HCT116 (cell line): ENCODE data around the gene AKAP12. TPM values are rescaled to one million over a fixed set of nuclear protein-coding genes. Genes with fewer than 3 reads are reported as not detected.

Source experiments
- ATAC-seq: fragments of 200-7000 bp; cut with Tn5 transposase; 2 replicates; pipeline ENCODE4 v1.9.1; 2020; ENCODE audit warnings: mild to moderate bottlenecking, moderate library complexity
- BruUV-seq: library from RNA; stranded (reverse); fragments of 400-500 nt; replicated peaks from 2 replicates; lab custom pipeline; 2021; lab: Mats Ljungman, UMichigan
- CTCF ChIA-PET: fragments of 300-600 bp; sonication (Branson Sonifier 250); formaldehyde crosslinking; loops from one replicate; lab custom pipeline; 2021; ENCODE audit warnings: antibody characterized with exemption; lab: Charles Lee
- POLR2A ChIA-PET: fragments of 300-600, 350-600 bp; sonication (Branson Sonifier 250); formaldehyde crosslinking; loops from one replicate; lab custom pipeline; 2021; ENCODE audit warnings: antibody characterized with exemption; lab: Charles Lee
- RAD21 ChIA-PET, 2 experiments: fragments of 300-600 bp; sonication (Branson Sonifier 250); formaldehyde crosslinking; loops; one replicate each; lab custom pipeline; 2023; ENCODE audit warnings: low total read pairs in 2 of 2; ENCODE audit not compliant: uncharacterized antibody in 2 of 2, unreplicated experiment in 2 of 2, low non-redundant PET in 1 of 2; lab: Charles Lee
- DNase-seq: peaks from one replicate; pipeline ENCODE4 v3.0.0-alpha.2; 2010; ENCODE audit warnings: low read depth, low spot score
- H2AFZ ChIP-seq: fragments of 200-600 bp; shearing (Covaris generic), sonication (generic); 2 replicates; pipeline ENCODE4 v1.6.1; 2017; ENCODE audit warnings: low read depth, mixed run types, mixed read lengths, antibody characterized with exemption, low read length; ENCODE audit not compliant: poor library complexity, severe bottlenecking
- H3K27ac ChIP-seq: 2 replicates; pipeline ENCODE4 v1.5.1; 2012; ENCODE audit warnings: low read depth, low read length
- H3K27me3 ChIP-seq: fragments of 200-600 bp; sonication (generic); 2 replicates; pipeline ENCODE4 v1.6.1; 2016; ENCODE audit warnings: mixed run types, low read length, mixed read lengths; ENCODE audit not compliant: insufficient read depth
- H3K36me3 ChIP-seq, 2 experiments: fragments of 200-500 bp in 1 of 2; fragments of 200-600 bp in 1 of 2; sonication (Bioruptor generic) in 1 of 2; sonication (generic) in 1 of 2; 2 replicates each; pipeline versions ENCODE4 v1.5.1 to v1.6.1; 2014 to 2016; ENCODE audit warnings: low read length in 2 of 2, inconsistent platforms in 1 of 2, mixed read lengths in 1 of 2, mixed run types in 1 of 2; ENCODE audit not compliant: insufficient read depth in 2 of 2, control insufficient read depth in 1 of 2
- H3K4me1 ChIP-seq, 2 experiments: fragments of 200-600 bp in 1 of 2; sonication (generic) in 1 of 2; 2 replicates each; pipeline versions ENCODE4 v1.5.1 to v1.6.1; 2012 to 2017; ENCODE audit warnings: low read length in 2 of 2, inconsistent platforms in 1 of 2, mild to moderate bottlenecking in 1 of 2, mixed read lengths in 1 of 2, mixed run types in 1 of 2, moderate library complexity in 1 of 2; ENCODE audit not compliant: insufficient read depth in 2 of 2, control insufficient read depth in 1 of 2
- H3K4me2 ChIP-seq: fragments of 200-600 bp; sonication (generic); 2 replicates; pipeline ENCODE4 v1.6.1; 2017; ENCODE audit warnings: mixed run types, low read length, mixed read lengths
- H3K4me3 ChIP-seq, 2 experiments: fragments of 200-600 bp in 1 of 2; sonication (generic) in 1 of 2; replicated peaks in 1 of 2; 2 replicates each; pipeline ENCODE4 v1.5.1; 2011 to 2016; ENCODE audit warnings: low read length in 2 of 2, control low read depth in 1 of 2, low read depth in 1 of 2, mild to moderate bottlenecking in 1 of 2, mixed read lengths in 1 of 2, mixed run types in 1 of 2
- H3K79me2 ChIP-seq: fragments of 200-600 bp; sonication (generic); 2 replicates; pipeline ENCODE4 v1.6.1; 2017; ENCODE audit warnings: mild to moderate bottlenecking, mixed run types, low read length, moderate library complexity, mixed read lengths; ENCODE audit not compliant: insufficient read depth
- H3K9ac ChIP-seq: fragments of 200-600 bp; sonication (generic); 2 replicates; pipeline ENCODE4 v1.6.1; 2016; ENCODE audit warnings: low read length, mixed read lengths
- H3K9me2 ChIP-seq: fragments of 200-600 bp; sonication (generic), shearing (Covaris generic); 2 replicates; pipeline ENCODE4 v1.6.1; 2017; ENCODE audit warnings: mixed run types, mild to moderate bottlenecking, moderate library complexity; ENCODE audit not compliant: insufficient read depth
- H3K9me3 ChIP-seq, 2 experiments: fragments of 200-500 bp in 1 of 2; fragments of 200-600 bp in 1 of 2; sonication (Bioruptor generic) in 1 of 2; sonication (generic) in 1 of 2; 2 replicates each; pipeline ENCODE4 v1.6.1; 2014 to 2017; ENCODE audit warnings: low read length in 2 of 2, mixed read lengths in 2 of 2, inconsistent platforms in 1 of 2, low read depth in 1 of 2, mild to moderate bottlenecking in 1 of 2, mixed run types in 1 of 2, moderate library complexity in 1 of 2; ENCODE audit not compliant: control insufficient read depth in 1 of 2, insufficient read depth in 1 of 2
- H4K20me1 ChIP-seq: fragments of 200-600 bp; sonication (generic), shearing (Covaris generic); 2 replicates; pipeline ENCODE4 v1.6.1; 2017; ENCODE audit warnings: mixed run types, mild to moderate bottlenecking, moderate library complexity; ENCODE audit not compliant: insufficient read depth
- CEBPB ChIP-seq: IDR thresholded peaks from 2 replicates; pipeline ENCODE4 v1.6.1; 2012; ENCODE audit warnings: low read depth
- ELF1 ChIP-seq: IDR thresholded peaks from 2 replicates; pipeline ENCODE4 v1.6.1; 2012; ENCODE audit warnings: low read depth, borderline replicate concordance
- EZH2 ChIP-seq: fragments of 200-600 bp; sonication (generic); IDR thresholded peaks from 2 replicates; pipeline ENCODE4 v1.6.1; 2017; ENCODE audit warnings: antibody characterized with exemption, mixed run types
- FOSL1 ChIP-seq: IDR thresholded peaks from 2 replicates; pipeline ENCODE4 v1.6.1; 2012; ENCODE audit warnings: low read depth
- POLR2AphosphoS5 ChIP-seq: IDR thresholded peaks from 2 replicates; pipeline ENCODE4 v1.6.1; 2011; ENCODE audit warnings: mild to moderate bottlenecking, low read depth, low read length, moderate library complexity
- RAD21 ChIP-seq: IDR thresholded peaks from 2 replicates; pipeline ENCODE4 v1.6.1; 2012; ENCODE audit warnings: low read depth, mild to moderate bottlenecking
- REST ChIP-seq: IDR thresholded peaks from 2 replicates; pipeline ENCODE4 v1.6.1; 2012; ENCODE audit warnings: low read depth
- SIN3A ChIP-seq: IDR thresholded peaks from 2 replicates; pipeline ENCODE4 v1.6.1; 2012; ENCODE audit warnings: low read depth
- TCF7L2 ChIP-seq: IDR thresholded peaks from 2 replicates; pipeline ENCODE4 v1.7.0; 2011; ENCODE audit warnings: borderline replicate concordance, inconsistent platforms; ENCODE audit not compliant: insufficient read depth, insufficient read length; ENCODE audit errors: extremely low read depth
- YY1 ChIP-seq: IDR thresholded peaks from 2 replicates; pipeline ENCODE4 v1.6.1; 2011; ENCODE audit warnings: low read length, low read depth, moderate library complexity, mild to moderate bottlenecking; ENCODE audit not compliant: insufficient replicate concordance; ENCODE audit errors: extremely low read depth
- ZFX ChIP-seq: fragments of 450-650 bp; IDR thresholded peaks from 2 replicates; pipeline ENCODE4 v1.6.1; 2017
- intact Hi-C: fragments of 100-400 bp; cut with micrococcal nuclease; formaldehyde crosslinking; loops from 2 replicates; pipeline ENCODE4 v1.10.0; 2022
- total RNA-seq: library from RNA; stranded (reverse); gene quantifications from one replicate; pipeline ENCODE4 v1.2.1, GENCODE V29; 2021; ENCODE audit not compliant: unreplicated experiment
- TF ChIP-seq, protein P1 (sequence below): IDR thresholded peaks from 2 replicates; pipeline ENCODE4 v1.6.1; 2012
- TF ChIP-seq, protein P2 (sequence below): IDR thresholded peaks from 2 replicates; pipeline ENCODE4 v1.6.1; 2011; ENCODE audit warnings: mild to moderate bottlenecking, low read length, moderate library complexity; ENCODE audit not compliant: insufficient replicate concordance; ENCODE audit errors: extremely low read depth

The AKAP12 gene
- total RNA-seq, 1 experiment from 2014 or later: 1,220 TPM

DNA sequence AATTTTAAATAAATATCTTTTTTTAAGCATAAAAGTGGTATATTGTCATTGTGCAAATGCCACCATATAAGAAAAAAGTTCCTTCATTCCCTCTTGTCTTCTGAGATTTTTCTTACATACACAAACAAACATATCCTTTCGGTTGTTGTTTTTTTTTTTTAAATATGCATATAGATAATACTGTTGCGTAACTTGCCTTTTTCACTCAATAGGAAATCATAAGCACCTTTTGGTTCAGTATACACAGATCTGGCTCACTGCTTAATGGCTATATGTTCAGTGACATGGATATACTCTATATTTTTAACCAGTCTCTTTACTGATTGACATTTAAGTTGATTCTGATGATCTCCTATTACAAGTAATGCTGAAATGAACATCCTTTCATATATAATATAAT lies 40.1 kb downstream of the AKAP12 start:
- CTCF ChIA-PET: no interaction called here
- no peaks in the 10 kb centered on the region; the same call in 1 of the 2 replicates for H4K20me1 ChIP-seq
- DNase-seq: no peak
- H3K79me2 ChIP-seq: peaks cover 99% of the 10 kb centered on the region
- no peak overlapping the region for H2AFZ ChIP-seq
- H3K36me3 ChIP-seq: peaks cover 0 to 3% of the 10 kb centered on the region in 2 experiments; a peak in 2 of 4 replicates
- no peak overlapping the region for H3K27ac ChIP-seq
- BruUV-seq: no TSS peak
- intact Hi-C loops: no loop called here
- no peak overlapping the region for H3K4me3 ChIP-seq
- peaks cover 11 to 54% of the 10 kb centered on the region in 2 experiments for H3K4me1 ChIP-seq
- RAD21 ChIA-PET: no interaction called here
- no peaks in the 10 kb centered on the region for H3K9me3 ChIP-seq
- H3K9me2 ChIP-seq: no peaks in the 10 kb centered on the region
- no peaks in the 10 kb centered on the region for H3K27me3 ChIP-seq
- ATAC-seq: no peak
- POLR2A ChIA-PET: no interaction called here
- no peak for TF ChIP-seq FOSL1
- no peak for TF ChIP-seq ELF1
- no peak for TF ChIP-seq SIN3A
- no peak for TF ChIP-seq EZH2
- TF ChIP-seq, protein P1, sequence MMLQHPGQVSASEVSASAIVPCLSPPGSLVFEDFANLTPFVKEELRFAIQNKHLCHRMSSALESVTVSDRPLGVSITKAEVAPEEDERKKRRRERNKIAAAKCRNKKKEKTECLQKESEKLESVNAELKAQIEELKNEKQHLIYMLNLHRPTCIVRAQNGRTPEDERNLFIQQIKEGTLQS: no peak
- no peak for TF ChIP-seq YY1
- no peak for TF ChIP-seq TCF7L2
- no peak for TF ChIP-seq CEBPB
- TF ChIP-seq ZFX: no peak
- TF ChIP-seq REST: no peak
- TF ChIP-seq, protein P2, sequence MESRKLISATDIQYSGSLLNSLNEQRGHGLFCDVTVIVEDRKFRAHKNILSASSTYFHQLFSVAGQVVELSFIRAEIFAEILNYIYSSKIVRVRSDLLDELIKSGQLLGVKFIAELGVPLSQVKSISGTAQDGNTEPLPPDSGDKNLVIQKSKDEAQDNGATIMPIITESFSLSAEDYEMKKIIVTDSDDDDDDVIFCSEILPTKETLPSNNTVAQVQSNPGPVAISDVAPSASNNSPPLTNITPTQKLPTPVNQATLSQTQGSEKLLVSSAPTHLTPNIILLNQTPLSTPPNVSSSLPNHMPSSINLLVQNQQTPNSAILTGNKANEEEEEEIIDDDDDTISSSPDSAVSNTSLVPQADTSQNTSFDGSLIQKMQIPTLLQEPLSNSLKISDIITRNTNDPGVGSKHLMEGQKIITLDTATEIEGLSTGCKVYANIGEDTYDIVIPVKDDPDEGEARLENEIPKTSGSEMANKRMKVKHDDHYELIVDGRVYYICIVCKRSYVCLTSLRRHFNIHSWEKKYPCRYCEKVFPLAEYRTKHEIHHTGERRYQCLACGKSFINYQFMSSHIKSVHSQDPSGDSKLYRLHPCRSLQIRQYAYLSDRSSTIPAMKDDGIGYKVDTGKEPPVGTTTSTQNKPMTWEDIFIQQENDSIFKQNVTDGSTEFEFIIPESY: no peak
- TF ChIP-seq RAD21: no peak
- no peak for TF ChIP-seq POLR2AphosphoS5
- H3K4me2 ChIP-seq: no peak overlapping the region
- no peak overlapping the region for H3K9ac ChIP-seq
